ENCODE data around the gene TM9SF1.

The TM9SF1 gene

GRCh38 chr14:24197056-24197450 lies 1.8 kb upstream of the TM9SF1 start:
- no peak for DNase-seq (ENCODE audit: low read depth)

- peak; percentile 9 for DNase-seq (ENCODE audit: low read depth)
Observed at GRCh38 chr14:24196071-24197055, 1.1 kb upstream of the TM9SF1 start.

- DNase-seq (ENCODE audit: low read depth), result no peak
Observed at GRCh38 chr14:24194873-24195185, 412 bp downstream of the TM9SF1 start.

GRCh38 chr14:24194186-24194872 lies 912 bp downstream of the TM9SF1 start:
- DNase-seq (ENCODE audit: low read depth), result no peak

GRCh38 chr14:24192933-24193332 lies 2.3 kb downstream of the TM9SF1 start:
- no peak for DNase-seq (ENCODE audit: low read depth)

GRCh38 chr14:24190416-24190815 lies 4.8 kb downstream of the TM9SF1 start:
- DNase-seq (ENCODE audit: low read depth), result no peak

GRCh38 chr14:24189460-24189859 lies 5.8 kb downstream of the TM9SF1 start:
- no peak for DNase-seq (ENCODE audit: low read depth)

GRCh38 chr14:24189059-24189375 lies 6.2 kb downstream of the TM9SF1 start:
- DNase-seq (ENCODE audit: low read depth), result no peak

- peak; percentile 95 for DNase-seq (ENCODE audit: low read depth)
Observed at GRCh38 chr14:24188251-24189058, 6.8 kb downstream of the TM9SF1 start, which contains the start of gene IPO4. Gene IPO4, minus strand, starts transcription at chr14:24188816. Its CDS starts 29 bp downstream, at chr14:24188787.

GRCh38 chr14:24187539-24187915 lies 7.7 kb downstream of the TM9SF1 start:
- no peak for DNase-seq (ENCODE audit: low read depth)

- DNase-seq (ENCODE audit: low read depth), result no peak
Observed at GRCh38 chr14:24186831-24187538, 8.3 kb downstream of the TM9SF1 start.

- DNase-seq (ENCODE audit: low read depth), result no peak
Observed at GRCh38 chr14:24185741-24186140, 9.5 kb downstream of the TM9SF1 start.

GRCh38 chr14:24185026-24185425 lies 10.2 kb downstream of the TM9SF1 start:
- no peak for DNase-seq (ENCODE audit: low read depth)

GRCh38 chr14:24184104-24184970 lies 10.9 kb downstream of the TM9SF1 start:
- DNase-seq (ENCODE audit: low read depth), result no peak

- no peak for DNase-seq (ENCODE audit: low read depth)
Observed at GRCh38 chr14:24183014-24183481, 12.2 kb downstream of the TM9SF1 start.

GRCh38 chr14:24182110-24182882 lies 12.9 kb downstream of the TM9SF1 start:
- DNase-seq (ENCODE audit: low read depth), result no peak

GRCh38 chr14:24181371-24182077 lies 13.7 kb downstream of the TM9SF1 start:
- no peak for DNase-seq (ENCODE audit: low read depth)

GRCh38 chr14:24179961-24180796 lies 15.1 kb downstream of the TM9SF1 start:
- no peak for DNase-seq (ENCODE audit: low read depth)

Measured in HS-27A (cell line).